Measurements from ENCODE around the gene IL4R. TPM values are rescaled to one million over a fixed set of nuclear protein-coding genes. Genes with fewer than 3 reads are reported as not detected.

The IL4R gene
- total and polyA plus RNA-seq, 10 of the 15 experiments (the other 5 are each of a cell fraction or from before 2014, with no cell fraction given) = 2.6 to 70.4 (median 36.6) TPM

DNA sequence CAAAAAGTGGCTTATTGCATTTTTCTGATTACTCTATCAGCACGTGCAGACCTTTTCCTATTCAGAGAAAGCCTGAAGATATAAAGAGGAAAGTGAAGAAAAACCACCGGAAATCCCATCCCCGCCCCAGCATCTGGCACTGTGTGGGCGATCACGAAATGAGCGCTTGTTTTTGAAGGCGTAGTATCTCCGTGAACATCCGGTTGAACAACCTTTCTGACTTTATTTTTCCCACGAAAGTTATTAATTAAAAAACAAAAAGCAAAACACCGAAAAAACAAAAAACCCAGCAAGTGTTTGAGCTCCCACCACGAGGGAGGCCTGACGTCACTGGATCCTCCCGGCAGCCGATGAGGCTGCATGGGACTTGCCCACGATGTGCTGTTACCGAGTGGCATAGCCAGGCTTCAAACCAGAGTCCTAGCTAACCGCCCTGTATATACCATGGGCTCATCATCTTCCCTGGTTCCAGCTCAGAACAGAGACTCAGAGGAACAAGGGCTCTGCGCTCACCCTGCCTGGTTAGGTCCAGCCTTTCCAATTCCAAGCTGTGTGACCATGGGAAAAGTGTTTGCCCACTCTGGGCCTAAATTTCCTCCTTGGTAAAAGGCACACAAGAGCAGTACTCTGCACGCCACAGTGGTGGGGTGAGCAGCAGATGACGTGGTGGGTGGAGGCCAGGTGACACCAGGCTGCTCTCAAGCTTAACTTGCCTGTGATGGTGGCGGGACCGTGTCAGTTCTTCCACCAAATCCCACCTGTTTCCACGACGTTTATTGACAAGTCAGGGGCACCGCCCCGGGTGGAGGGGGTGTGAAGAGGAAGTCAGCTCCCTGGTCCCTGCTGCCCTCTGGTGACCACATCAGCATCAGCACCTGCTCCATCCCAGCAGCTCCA, 53.9 kb downstream of the IL4R start:
- Histone ChIP-seq H4K20me1 (ENCODE audit: control insufficient read depth, insufficient read depth) (no peaks in the 10 kb centered on the region), H3K27ac (ENCODE audit: control insufficient read depth, insufficient read depth) (peak overlapping the region; percentile 95), H3K4me2 (ENCODE audit: control insufficient read depth, insufficient read depth) (peak overlapping the region; percentile 87), H3K27me3 (replicated peaks in 1 of 2; ENCODE audit: control insufficient read depth in 2 of 2, insufficient read depth in 2 of 2, low read length in 1 of 2) (no peaks in the 10 kb centered on the region), H3K4me3 (peak overlapping the region; percentile 46), H3K79me2 (ENCODE audit: control insufficient read depth, insufficient read depth, low read length) (no peaks in the 10 kb centered on the region), H3K9ac (ENCODE audit: control insufficient read depth, insufficient read depth, low read length) (peak overlapping the region; percentile 76), H3K9me3 (replicated peaks; ENCODE audit: control insufficient read depth, insufficient read depth, low read length) (peaks cover 12% of the 10 kb centered on the region; the same call in 2 of the 3 replicates), H2AFZ (ENCODE audit: control insufficient read depth, low read depth, low read length) (peak overlapping the region; percentile 88), H3K4me1 (ENCODE audit: control insufficient read depth, insufficient read depth, low read length) (peaks cover 34% of the 10 kb centered on the region), H3K36me3 (ENCODE audit: control insufficient read depth in 2 of 2, insufficient read depth in 2 of 2, low read length in 1 of 2) (peaks cover 0 to 10% of the 10 kb centered on the region in 2 experiments; a peak in 3 of 4 replicates)
- DNase-seq (ENCODE audit: low read depth, low spot score) (peak; percentile 87), ATAC-seq (peak; percentile 83), FAIRE-seq (peak; percentile 89)
- BruUV-seq (replicated peaks) = TSS peak; percentile 53
- in situ Hi-C loops (cut with MboI) = loop anchor here (25.0 kb wide), 1 partner anchor 1530 kb away; no protein-coding TSS in a partner anchor
- ChIA-PET CTCF (interaction anchor here (0.5 to 11.8 kb wide), 53 partner anchors 8 to 537 kb away, joined by 3 to 259 read pairs (median 5); partner anchors contain the start of genes IL21R and KDM8), POLR2A (interaction anchor here (0.5 to 4.2 kb wide), 20 partner anchors 31 to 537 kb away, joined by 3 to 31 read pairs (median 4); partner anchors contain the start of genes IL21R and KDM8), RAD21 (ENCODE audit: unreplicated experiment) (interaction anchor here (0.6 to 6.5 kb wide), 43 partner anchors 10 to 257 kb away, joined by 3 to 168 read pairs (median 7); partner anchors contain the start of genes IL21R and KDM8), SMC1A (ENCODE audit: uncharacterized antibody, unreplicated experiment) (interaction anchor here (0.6 to 5.5 kb wide), 41 partner anchors 8 to 257 kb away, joined by 3 to 152 read pairs (median 6); partner anchors contain the start of genes IL21R and KDM8)
- intact Hi-C loops (cut with micrococcal nuclease; ENCODE audit: unreplicated experiment) = loop anchor here (1.0 to 5.0 kb wide), 5 partner anchors 50 to 212 kb away; no protein-coding TSS in a partner anchor
- WGBS (ENCODE audit: insufficient coverage, insufficient replicate concordance, low lambda C conversion rate, missing lambda C conversion rate) = under 1% methylated on average over 27 of the region's 27 CpGs
- TF ChIP-seq BHLHE40 (IDR thresholded peaks at IDR 0.05; ENCODE audit: borderline replicate concordance in 1 of 2, low read depth in 2 of 2, low read length in 1 of 2) (peak; percentile 89 to 96), RAD51 (IDR thresholded peaks at IDR 0.05) (peak; percentile 25; the same call in 1 of the 2 replicates), TCF7 (IDR thresholded peaks at IDR 0.05; ENCODE audit: borderline replicate concordance) (no peak), ETV6 (conservative IDR thresholded peaks at IDR 0.05 in 1 of 2, IDR thresholded peaks at IDR 0.05 in 1 of 2; ENCODE audit: borderline replicate concordance in 1 of 2, low read depth in 1 of 2) (peak in 1 of 2 experiments; percentile 80; a peak in 2 of 4 replicates), JUNB (IDR thresholded peaks at IDR 0.05) (peak; percentile 29; the same call in 1 of the 2 replicates), STAT1 (conservative IDR thresholded peaks at IDR 0.05) (no peak), TCF12 (IDR thresholded peaks at IDR 0.05; ENCODE audit: low read depth, low read length) (peak; percentile 85), BRCA1 (IDR thresholded peaks at IDR 0.05; ENCODE audit: low read depth, low read length) (no peak), REST (IDR thresholded peaks at IDR 0.05; ENCODE audit: low read depth, low read length) (no peak), SMAD5 (IDR thresholded peaks at IDR 0.05; ENCODE audit: low read depth) (no peak), ZSCAN29 (IDR thresholded peaks at IDR 0.05) (no peak), HDGF (IDR thresholded peaks at IDR 0.05) (peak; percentile 88), RAD21 (IDR thresholded peaks at IDR 0.05; ENCODE audit: insufficient read depth, low read depth, low read length) (peak; percentile 83)
- TF ChIP-seq, protein P1, sequence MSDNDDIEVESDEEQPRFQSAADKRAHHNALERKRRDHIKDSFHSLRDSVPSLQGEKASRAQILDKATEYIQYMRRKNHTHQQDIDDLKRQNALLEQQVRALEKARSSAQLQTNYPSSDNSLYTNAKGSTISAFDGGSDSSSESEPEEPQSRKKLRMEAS (IDR thresholded peaks at IDR 0.05; ENCODE audit: low read depth, low read length) = peak; percentile 28; the same call in 1 of the 2 replicates
- TF ChIP-seq, protein P2, sequence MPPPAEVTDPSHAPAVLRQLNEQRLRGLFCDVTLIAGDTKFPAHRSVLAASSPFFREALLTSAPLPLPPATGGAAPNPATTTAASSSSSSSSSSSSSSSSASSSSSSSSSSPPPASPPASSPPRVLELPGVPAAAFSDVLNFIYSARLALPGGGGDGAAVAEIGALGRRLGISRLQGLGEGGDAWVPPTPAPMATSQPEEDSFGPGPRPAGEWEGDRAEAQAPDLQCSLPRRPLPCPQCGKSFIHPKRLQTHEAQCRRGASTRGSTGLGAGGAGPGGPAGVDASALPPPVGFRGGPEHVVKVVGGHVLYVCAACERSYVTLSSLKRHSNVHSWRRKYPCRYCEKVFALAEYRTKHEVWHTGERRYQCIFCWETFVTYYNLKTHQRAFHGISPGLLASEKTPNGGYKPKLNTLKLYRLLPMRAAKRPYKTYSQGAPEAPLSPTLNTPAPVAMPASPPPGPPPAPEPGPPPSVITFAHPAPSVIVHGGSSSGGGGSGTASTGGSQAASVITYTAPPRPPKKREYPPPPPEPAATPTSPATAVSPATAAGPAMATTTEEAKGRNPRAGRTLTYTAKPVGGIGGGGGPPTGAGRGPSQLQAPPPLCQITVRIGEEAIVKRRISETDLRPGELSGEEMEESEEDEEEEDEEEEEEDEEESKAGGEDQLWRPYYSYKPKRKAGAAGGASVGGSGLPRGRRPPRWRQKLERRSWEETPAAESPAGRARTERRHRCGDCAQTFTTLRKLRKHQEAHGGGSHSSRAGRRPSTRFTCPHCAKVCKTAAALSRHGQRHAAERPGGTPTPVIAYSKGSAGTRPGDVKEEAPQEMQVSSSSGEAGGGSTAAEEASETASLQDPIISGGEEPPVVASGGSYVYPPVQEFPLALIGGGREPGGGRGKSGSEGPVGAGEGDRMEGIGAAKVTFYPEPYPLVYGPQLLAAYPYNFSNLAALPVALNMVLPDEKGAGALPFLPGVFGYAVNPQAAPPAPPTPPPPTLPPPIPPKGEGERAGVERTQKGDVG (CRISPR knock-in tag; IDR thresholded peaks at IDR 0.05) = no peak
